Measurements from ENCODE around the gene FGFRL1.
A peak's percentile ranks its signal among the peaks of the same experiment; 100 is the strongest.

FGFRL1 gene

DNA sequence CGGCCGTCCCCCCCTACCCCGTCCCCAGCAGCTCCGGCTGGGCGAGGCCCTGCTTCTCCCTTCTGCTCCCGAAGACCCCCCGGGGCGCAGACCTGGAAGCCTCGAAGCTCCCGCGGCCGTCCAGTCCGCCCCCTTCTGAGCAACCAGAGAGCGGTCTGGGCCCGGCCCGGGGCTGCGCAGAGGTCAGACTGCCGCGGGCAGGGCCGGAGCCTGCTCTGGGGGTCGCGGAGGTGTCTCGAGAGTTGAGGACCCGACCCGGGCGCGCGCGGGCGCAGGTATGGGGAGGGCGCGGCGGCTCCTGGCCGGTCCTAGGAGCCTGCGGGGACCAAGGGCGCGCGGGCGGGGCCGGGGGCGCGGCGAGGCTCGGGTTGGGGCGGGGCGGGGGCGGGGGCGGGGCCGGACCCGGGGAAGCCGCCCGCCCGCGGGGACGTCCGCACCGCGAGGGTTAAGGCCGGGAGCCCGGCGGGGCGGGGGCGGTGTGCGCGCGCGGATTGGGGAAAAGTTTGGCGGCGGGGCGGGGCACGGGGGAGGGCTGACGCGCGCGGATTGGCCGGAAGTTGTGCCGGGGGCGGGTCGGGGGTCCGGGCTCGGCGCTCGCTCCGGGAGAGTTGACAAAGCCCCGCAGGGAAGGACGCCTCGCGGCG, at the start of gene FGFRL1:
FGFRL1 (plus strand) TSS at position 605 of the 644 bp plus-strand sequence. CDS start 860 bp downstream, outside the sequence.
- peak; percentile 66 for ATAC-seq (ENCODE audit: low read depth)
- H3K4me1 Mint-ChIP-seq, result peaks cover 15% of the 10 kb centered on the region

DNA sequence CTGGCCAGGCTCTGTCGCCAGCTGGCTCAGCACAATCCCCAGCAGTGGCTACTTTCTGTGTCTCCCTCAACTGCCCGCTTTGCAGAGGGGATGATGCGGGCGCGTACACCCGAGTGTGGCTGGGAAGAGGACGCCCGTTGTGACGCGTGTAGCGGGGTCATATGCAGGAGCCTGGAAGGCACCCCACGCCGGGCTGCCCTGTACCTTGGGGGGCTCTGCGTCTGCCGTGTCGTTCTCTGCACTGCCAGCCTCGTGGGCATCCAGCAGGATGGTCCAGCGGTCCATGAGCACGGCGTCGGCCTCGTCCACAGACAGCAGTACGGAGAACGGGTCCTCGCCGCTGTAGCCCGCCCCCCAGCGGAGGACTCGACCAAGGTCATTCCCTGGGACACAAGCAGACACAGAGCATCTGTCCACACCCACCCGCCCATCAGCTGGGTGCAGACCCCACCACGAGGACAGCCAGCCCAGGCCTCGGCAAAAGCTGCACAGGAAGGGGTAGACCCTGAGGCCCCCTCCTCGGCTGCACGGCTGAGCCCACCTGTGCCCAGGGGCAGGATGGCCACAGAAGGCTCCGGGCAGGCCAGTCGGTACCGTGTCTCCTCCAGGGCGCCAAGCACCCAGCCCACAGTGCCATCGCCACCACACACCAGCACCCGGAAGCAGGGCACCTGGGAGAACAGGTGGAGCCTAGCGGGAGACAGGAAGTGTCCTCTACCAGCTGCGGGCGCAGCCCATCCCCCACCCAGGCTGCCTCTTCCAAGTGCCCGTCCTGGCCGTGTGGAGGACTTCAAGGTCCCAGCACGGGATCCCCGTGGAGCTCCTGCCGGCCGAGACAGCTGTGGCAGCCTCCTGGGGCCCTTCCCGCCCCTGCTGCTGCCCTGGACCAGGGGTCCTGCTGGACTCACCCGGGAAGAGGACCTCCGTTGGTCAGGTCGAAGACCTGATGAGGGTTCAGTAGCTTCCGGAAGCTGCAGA, 48.9 kb upstream of the FGFRL1 start:
- no peak for DNase-seq (ENCODE audit: low spot score in 2 of 2)
- Mint-ChIP-seq H3K27me3 (no peaks in the 10 kb centered on the region), H3K36me3 (peaks cover 8% of the 10 kb centered on the region)

More for the DNA sequence above, at the start of gene FGFRL1:
- peak; percentile 79 to 88 for DNase-seq (ENCODE audit: low spot score in 2 of 2)
- H3K9me3 Mint-ChIP-seq, result no peaks in the 10 kb centered on the region
- H3K4me3 Mint-ChIP-seq, result peak within 1 kb of the TSS; percentile 91
- no peaks in the 10 kb centered on the region for H3K36me3 Mint-ChIP-seq
- H3K27ac Mint-ChIP-seq, result peak within 1 kb of the TSS; percentile 82
- peaks cover 13% of the 10 kb centered on the region for H3K27me3 Mint-ChIP-seq

GRCh38 chr4:963276-964225, 47.9 kb upstream of the FGFRL1 start:
- H3K4me1 Mint-ChIP-seq, result peaks cover 4% of the 10 kb centered on the region
- H3K27ac Mint-ChIP-seq, result no peak overlapping the region
- peaks cover 3% of the 10 kb centered on the region for H3K36me3 Mint-ChIP-seq
- no peaks in the 10 kb centered on the region for H3K27me3 Mint-ChIP-seq
- no peaks in the 10 kb centered on the region for H3K9me3 Mint-ChIP-seq
- DNase-seq (ENCODE audit: low spot score in 2 of 2) (no peak), ATAC-seq (ENCODE audit: low read depth) (no peak)
- H3K4me3 Mint-ChIP-seq, result no peak overlapping the region

More for the DNA sequence above, 48.9 kb upstream of the FGFRL1 start:
- Mint-ChIP-seq H3K27ac (no peak overlapping the region), H3K4me1 (peaks cover 4% of the 10 kb centered on the region), H3K4me3 (no peak overlapping the region), H3K9me3 (no peaks in the 10 kb centered on the region)
- ATAC-seq (ENCODE audit: low read depth), result no peak

- no peaks in the 10 kb centered on the region for H3K27me3 Mint-ChIP-seq
- ATAC-seq (ENCODE audit: low read depth) (no peak), DNase-seq (ENCODE audit: low spot score in 2 of 2) (no peak)
- H3K4me3 Mint-ChIP-seq, result no peak overlapping the region
- peaks cover 4% of the 10 kb centered on the region for H3K4me1 Mint-ChIP-seq
- no peak overlapping the region for H3K27ac Mint-ChIP-seq
- H3K36me3 Mint-ChIP-seq, result peaks cover 1% of the 10 kb centered on the region
- H3K9me3 Mint-ChIP-seq, result no peaks in the 10 kb centered on the region
Observed at GRCh38 chr4:964346-965025, 46.9 kb upstream of the FGFRL1 start.

DNA sequence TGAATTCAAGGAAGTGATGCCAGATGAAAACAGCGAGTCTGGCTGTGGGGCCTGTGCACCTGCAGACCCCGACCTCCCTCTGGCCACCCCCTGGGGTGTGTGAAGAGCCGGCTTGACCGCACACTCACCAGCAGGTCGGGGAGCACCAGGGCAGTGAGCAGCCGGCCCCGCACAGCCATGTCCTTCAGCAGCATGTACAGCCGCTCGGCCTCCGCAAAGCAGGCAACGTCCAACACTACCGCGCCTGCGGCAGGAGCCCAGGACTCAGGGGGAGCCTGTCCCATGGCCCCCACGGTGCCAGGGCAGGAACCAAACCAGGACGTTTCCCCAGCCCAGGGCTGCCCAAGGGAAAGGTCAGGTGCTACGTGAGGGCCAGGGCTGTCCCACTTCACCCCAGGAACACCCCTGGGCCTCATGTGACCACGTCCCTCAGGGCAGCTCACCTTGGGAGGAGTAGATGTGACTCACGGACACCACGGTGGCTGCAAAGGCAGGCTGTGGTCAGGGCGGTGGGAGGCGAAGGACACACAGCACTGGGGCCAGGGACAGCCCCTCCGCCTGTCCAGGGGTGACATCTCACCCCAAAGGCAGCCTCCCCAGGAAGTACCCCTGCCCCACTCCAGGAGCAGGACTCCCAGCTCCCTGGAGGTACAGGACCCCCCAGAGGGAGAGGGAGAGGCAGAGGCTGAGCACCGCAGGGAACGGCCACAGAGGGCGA, 46.2 kb upstream of the FGFRL1 start:
- no peak overlapping the region for H3K27ac Mint-ChIP-seq

DNA sequence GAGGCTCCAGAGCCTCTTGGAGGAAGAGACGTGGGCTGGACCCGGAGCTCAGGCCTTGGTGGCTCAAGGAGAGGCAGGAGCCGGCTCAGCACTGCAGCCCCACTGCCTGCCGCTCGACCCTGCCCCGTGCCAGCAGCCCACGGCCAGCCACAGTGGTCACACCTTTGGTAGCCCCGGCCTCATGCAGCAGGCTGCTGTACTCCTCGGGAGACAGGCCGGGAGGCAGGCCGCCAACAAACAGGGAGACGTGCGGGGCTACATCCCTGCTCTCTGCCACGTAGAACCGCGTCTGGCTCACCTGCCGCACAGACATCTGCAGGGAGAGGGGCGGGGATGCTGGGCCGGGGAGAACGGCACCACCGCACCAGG, 45.7 kb upstream of the FGFRL1 start:
- Mint-ChIP-seq H3K9me3 (no peaks in the 10 kb centered on the region), H3K27ac (no peak overlapping the region), H3K4me1 (peaks cover 7% of the 10 kb centered on the region), H3K36me3 (peaks cover 1% of the 10 kb centered on the region), H3K27me3 (no peaks in the 10 kb centered on the region), H3K4me3 (no peak overlapping the region)
- ATAC-seq (ENCODE audit: low read depth) (no peak), DNase-seq (ENCODE audit: low spot score in 2 of 2) (no peak)

More for the DNA sequence above, 46.2 kb upstream of the FGFRL1 start:
- ATAC-seq (ENCODE audit: low read depth) (no peak), DNase-seq (ENCODE audit: low spot score in 2 of 2) (no peak)
- H3K4me1 Mint-ChIP-seq, result peaks cover 4% of the 10 kb centered on the region
- no peaks in the 10 kb centered on the region for H3K27me3 Mint-ChIP-seq
- no peak overlapping the region for H3K4me3 Mint-ChIP-seq
- peaks cover 1% of the 10 kb centered on the region for H3K36me3 Mint-ChIP-seq
- no peaks in the 10 kb centered on the region for H3K9me3 Mint-ChIP-seq

DNA sequence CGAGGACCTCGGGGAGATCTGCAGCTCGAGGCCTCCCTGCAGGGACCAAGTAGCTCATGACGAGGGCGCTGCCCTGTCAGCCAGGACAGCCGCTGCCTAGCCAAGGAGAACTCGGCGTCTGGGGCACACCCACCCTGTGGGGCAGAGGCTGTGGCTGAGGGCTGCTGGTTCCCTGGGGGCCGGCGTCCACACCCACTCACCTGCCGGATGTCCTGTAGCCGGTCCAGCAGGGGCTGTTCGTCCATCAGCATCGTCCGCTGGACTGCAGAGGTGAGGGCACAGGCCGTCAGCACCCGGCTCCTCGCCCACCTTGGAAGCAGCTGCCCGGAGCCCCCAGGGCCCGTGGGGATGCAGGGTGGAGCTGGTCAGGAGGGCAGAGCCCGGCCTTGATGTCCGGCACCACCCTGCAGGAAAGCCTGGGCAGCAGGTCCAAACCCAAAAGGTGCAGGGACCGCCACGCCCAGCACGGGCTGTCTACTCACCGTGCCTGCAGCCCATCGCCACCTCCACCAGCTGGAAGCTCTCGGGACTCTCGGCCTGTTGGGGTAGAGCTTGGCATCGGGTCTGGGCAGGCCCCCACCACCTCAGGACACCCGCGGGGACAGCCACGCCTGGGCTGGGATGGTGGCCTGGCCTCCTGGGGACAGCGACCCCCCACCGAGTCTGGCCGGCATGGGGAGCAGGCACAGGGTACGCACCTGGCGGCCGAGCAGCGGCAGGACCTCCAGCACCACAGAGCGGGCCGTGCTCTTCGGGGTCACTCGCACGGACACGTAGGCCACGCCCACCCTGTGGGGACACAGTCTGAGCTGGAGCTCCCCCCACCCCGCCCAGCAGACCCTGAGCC, 44.9 kb upstream of the FGFRL1 start:
- no peaks in the 10 kb centered on the region for H3K9me3 Mint-ChIP-seq
- ATAC-seq (ENCODE audit: low read depth) (no peak), DNase-seq (ENCODE audit: low spot score in 2 of 2) (no peak)
- H3K27ac Mint-ChIP-seq, result no peak overlapping the region
- H3K36me3 Mint-ChIP-seq, result peaks cover 1% of the 10 kb centered on the region
- no peak overlapping the region for H3K4me3 Mint-ChIP-seq
- H3K4me1 Mint-ChIP-seq, result peaks cover 7% of the 10 kb centered on the region
- H3K27me3 Mint-ChIP-seq, result no peaks in the 10 kb centered on the region

- no peaks in the 10 kb centered on the region for H3K9me3 Mint-ChIP-seq
- no peaks in the 10 kb centered on the region for H3K27me3 Mint-ChIP-seq
- peaks cover 1% of the 10 kb centered on the region for H3K36me3 Mint-ChIP-seq
- ATAC-seq (ENCODE audit: low read depth) (no peak), DNase-seq (ENCODE audit: low spot score in 2 of 2) (no peak)
- H3K4me3 Mint-ChIP-seq, result no peak overlapping the region
- H3K4me1 Mint-ChIP-seq, result peaks cover 4% of the 10 kb centered on the region
- no peak overlapping the region for H3K27ac Mint-ChIP-seq
Observed at GRCh38 chr4:967113-968104, 44.0 kb upstream of the FGFRL1 start.

DNA sequence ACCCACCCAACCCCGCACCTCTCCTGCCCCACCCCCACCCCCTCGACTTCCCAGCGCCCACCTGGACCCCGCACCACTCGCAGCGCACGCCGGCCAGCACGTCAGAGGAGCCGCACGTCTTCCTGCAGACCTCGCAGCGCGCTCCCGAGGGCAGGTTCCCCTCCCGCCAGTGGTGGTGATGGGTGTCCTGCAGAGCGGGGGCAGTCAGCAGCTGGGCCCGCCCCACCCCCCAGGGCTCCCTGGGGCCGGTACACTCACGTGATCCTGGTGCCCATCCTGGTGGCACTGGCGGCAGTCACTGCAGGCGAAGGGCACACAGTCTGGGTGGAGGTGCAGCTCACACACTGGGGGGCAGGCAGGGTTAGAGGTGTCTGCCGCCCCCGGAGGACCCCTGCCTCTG, 43.2 kb upstream of the FGFRL1 start:
- H3K9me3 Mint-ChIP-seq, result no peaks in the 10 kb centered on the region
- peak overlapping the region; percentile 49 for H3K4me3 Mint-ChIP-seq
- peaks cover 1% of the 10 kb centered on the region for H3K36me3 Mint-ChIP-seq
- H3K4me1 Mint-ChIP-seq, result peaks cover 4% of the 10 kb centered on the region
- DNase-seq (ENCODE audit: low spot score in 2 of 2) (no peak), ATAC-seq (ENCODE audit: low read depth) (no peak)
- no peaks in the 10 kb centered on the region for H3K27me3 Mint-ChIP-seq
- no peak overlapping the region for H3K27ac Mint-ChIP-seq

DNA sequence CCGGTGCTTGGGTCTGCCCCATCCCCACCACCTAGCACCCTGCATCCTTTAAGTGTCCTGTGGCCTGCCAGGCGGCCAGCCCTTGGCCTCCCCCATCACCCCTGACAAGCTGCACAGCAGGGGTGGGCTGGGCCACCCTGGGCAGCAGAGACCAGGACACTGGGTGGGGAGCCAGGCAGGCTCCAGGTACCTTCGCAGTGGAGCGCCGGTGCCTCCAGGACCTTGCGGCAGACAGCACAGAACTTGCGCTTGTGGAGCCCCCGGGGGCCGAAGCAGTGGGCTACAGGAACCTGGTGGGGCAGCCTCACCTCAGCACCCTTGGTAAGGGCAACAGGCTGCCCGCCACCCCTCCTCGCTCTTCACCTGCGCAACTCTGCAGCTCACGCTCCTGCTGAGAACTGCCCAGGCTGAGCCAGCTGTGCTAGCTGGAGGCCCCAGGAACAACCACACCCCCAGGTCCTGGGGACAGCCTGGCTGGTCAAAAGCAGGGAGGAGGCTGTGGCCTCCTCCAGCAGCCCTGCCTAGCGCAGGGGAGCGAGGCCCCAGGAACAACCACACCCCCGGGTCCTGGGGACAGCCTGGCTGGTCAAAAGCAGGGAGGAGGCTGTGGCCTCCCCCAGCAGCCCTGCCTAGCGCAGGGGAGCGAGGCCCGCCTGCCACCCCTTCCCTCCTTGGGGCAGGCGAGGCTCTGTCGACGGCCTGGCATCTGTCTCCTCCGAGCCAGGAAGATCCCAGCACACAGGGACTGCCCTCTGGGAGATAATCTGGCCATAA, 42.6 kb upstream of the FGFRL1 start:
- no peaks in the 10 kb centered on the region for H3K27me3 Mint-ChIP-seq
- H3K27ac Mint-ChIP-seq, result no peak overlapping the region
- H3K4me3 Mint-ChIP-seq, result no peak overlapping the region
- no peak for DNase-seq (ENCODE audit: low spot score in 2 of 2)
- no peaks in the 10 kb centered on the region for H3K9me3 Mint-ChIP-seq
- H3K36me3 Mint-ChIP-seq, result no peaks in the 10 kb centered on the region
- H3K4me1 Mint-ChIP-seq, result peaks cover 4% of the 10 kb centered on the region
- no peak for ATAC-seq (ENCODE audit: low read depth)

Data from memory B cell (primary cell).